KBM-7 (cell line): Measurements from ENCODE around the gene KRT81.

Source experiments
- DNase-seq: peaks from one replicate; pipeline ENCODE4 v3.0.0-alpha.2; 2015
- in situ Hi-C: fragments of 300-500 bp; cut with MboI; formaldehyde crosslinking; loops from 2 replicates; pipeline ENCODE4 v1.14.3; 2020; ENCODE audit warnings: low sequenced_read_pairs, low pct_unique_long_range_greater_than_20kb, mixed read lengths

KRT81 gene

DNA sequence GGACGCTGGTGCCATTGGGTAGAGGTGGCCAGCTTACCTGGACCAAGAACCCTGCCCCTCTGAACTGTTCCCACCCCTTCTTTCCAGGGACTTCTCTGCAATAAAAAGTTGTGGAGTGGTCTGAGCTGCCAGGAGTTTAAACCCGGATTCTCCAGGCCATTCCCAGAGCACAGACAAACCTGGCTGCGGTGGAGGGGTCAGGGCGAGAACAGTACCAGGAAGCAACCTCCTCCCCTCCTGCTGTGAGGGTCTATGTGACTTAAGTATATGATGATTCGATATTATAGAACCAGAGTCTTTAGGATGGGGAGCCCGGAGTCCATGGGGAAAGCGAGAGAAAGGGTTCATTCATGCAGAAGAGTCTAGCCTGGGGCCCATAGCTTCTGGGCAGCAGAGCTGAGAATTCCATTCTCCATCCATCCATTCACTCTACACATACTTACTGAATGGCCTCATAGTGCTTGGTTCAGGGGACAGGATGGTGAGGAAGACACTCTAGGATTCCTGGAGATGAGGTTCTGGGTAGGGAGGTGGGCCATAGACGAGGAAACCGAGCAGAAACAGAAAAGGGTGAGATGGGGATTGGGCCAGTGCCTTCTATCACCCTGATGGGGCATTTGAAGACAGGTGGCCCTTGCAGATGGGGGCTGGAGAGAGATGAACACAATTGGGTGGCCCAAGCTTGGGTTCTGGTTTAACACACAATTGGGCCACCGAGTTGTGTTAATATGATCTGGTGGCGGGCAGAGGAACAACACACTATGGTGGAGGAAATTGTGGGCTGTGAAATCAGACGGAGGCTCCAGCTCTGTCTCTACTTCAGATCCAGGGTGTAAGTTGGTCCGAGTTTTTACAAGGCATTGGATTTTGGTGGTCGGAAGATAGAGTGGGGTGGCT lies 11.7 kb downstream of the KRT81 start:
- in situ Hi-C loops = no loop called here
- DNase-seq = no peak

GRCh38 chr12:52278575-52279421 lies 12.5 kb downstream of the KRT81 start:
- in situ Hi-C loops = no loop called here
- peak; percentile 76 for DNase-seq

DNA sequence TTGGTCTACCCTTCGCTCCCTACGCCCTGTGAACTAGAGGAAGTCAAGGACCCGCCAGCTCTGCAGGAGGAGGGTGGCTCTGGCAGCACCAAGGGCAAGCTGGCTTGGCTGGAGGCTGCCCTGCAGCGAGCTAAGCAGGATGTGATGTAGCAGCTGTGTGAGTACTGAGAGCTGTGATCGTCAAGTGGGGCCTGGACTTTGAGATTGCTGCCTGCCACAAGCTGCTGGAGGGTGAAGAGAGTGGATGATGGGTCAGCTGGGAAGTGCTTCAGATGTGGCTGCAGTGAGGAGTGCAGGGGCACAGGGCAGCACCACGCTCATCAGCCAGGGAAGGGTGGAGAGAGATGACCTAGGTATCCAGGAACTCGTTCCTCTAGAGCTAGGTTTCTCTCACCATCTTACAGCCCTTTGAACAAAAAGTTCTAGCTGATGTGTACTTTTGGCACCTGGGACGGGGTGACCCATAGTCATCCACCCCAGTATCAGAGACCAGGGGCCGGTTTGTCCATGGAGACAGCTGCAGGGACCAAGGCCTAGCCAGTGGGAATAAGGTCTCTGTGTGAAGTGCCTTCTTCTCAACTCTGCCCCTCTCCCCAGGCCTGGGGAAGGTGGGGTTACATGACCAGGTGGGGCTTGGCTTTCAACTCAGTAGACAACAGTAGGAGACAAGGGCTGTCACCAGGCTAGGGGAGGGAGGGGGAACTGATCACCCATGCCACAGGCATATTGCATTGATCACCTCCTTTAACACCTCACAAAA lies 13.7 kb downstream of the KRT81 start:
- in situ Hi-C loops = no loop called here
- peak; percentile 15 for DNase-seq

DNA sequence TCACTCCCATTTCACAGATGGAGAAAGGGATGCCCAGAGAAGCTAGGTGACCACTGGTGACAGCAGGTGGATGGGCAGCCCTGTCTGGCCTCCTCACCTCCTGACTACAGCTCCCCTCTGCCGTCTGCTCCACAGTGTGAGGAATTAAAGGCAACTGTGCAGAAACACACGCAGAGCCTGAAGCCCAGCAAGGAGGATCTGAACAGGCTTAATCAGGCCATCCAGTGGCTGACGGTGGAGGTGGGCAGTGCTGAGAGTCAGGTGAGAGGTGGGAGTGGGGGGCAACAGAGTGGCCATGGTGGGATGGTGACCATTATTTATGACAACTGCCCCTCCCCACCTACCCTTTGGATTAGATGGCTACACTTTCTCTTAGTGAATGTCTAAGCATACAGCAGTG lies 15.6 kb downstream of the KRT81 start:
- DNase-seq = no peak
- in situ Hi-C loops = no loop called here

DNA sequence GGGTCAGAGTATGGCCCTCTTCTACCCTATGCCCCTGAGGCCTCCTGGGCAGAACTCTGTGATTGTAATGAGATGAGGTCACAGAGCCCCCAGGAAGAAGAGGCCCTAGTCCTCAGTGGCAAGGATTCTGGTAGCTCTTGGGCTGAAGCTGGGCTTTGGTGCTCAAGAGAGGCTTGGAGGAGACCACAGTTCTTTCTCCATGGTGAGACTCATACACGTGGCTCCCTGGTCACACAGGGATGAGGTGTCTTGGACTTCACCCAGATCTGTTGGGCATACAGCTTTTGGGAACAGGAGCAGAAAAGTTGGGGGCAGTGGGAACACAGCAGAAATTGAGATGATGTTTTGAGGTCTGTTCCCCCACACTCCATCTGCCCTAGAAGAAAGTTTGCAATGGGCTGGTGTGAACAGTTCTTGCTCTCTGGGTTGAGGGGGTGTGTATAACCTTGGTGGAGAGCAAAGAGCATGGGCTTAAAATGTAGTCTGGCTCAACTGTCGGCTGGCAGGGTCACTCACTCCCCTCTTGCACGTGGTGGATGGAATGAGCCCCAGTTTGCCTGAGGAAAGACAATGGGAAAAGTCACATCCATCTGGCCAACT lies 16.7 kb downstream of the KRT81 start, which contains the start of gene KRT86:
Gene KRT86, plus strand, starts transcription at position 125 of the 600 bp plus-strand sequence. CDS start 27,272 bp downstream, outside the sequence.
- in situ Hi-C loops = no loop called here

DNA sequence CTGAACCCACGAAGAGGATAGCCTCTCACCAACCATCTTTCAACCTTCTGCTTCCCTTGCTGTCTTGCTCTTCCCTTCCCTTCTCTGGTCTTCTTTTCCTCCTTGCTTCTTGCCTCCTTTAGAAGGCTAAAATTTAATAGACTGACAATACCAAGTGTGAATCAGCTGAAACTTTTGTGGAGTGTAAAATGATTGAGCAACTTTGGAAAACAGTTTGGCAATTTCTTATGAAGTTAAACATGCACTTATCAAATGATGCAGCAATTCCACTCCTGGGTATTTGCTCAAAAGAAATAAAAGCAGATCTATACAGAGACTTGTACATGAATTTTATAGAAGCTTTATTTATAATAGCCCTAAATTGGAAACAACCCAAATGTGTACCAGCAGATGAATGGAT lies 20.2 kb downstream of the KRT81 start:
- no peak for DNase-seq
- in situ Hi-C loops = no loop called here

More for the DNA sequence above, 16.7 kb downstream of the KRT81 start, which contains the start of gene KRT86:
- no peak for DNase-seq

- DNase-seq = no peak
- in situ Hi-C loops = no loop called here
Measured at GRCh38 chr12:52270541-52271070, 20.7 kb downstream of the KRT81 start.

GRCh38 chr12:52268212-52268611 lies 23.1 kb downstream of the KRT81 start:
- no peak for DNase-seq
- in situ Hi-C loops = no loop called here

GRCh38 chr12:52267699-52268098 lies 23.6 kb downstream of the KRT81 start:
- in situ Hi-C loops = no loop called here
- no peak for DNase-seq

- in situ Hi-C loops = no loop called here
- DNase-seq = no peak
Measured at GRCh38 chr12:52267266-52267665, 24.1 kb downstream of the KRT81 start.

GRCh38 chr12:52266514-52266913 lies 24.8 kb downstream of the KRT81 start:
- in situ Hi-C loops = no loop called here
- DNase-seq = no peak

DNA sequence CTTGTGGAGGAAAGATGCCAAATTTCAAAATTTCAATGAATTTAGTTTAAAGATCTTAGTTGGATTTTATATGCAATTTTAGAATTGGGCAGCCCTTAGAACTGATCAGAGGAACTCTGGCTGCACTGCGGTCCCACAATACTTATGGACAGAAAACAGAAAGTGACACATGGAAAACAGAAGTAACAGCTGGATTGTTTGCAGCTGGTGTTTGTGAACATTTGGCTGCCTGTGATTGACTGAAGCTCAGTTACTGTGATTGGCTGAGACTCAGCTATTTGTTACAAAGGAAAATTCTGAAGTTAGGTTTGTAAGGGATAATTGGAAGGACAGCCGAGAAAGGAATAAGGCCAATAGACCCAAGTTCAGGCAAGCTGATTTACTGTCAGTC lies 26.9 kb downstream of the KRT81 start:
- in situ Hi-C loops = no loop called here
- no peak for DNase-seq

DNA sequence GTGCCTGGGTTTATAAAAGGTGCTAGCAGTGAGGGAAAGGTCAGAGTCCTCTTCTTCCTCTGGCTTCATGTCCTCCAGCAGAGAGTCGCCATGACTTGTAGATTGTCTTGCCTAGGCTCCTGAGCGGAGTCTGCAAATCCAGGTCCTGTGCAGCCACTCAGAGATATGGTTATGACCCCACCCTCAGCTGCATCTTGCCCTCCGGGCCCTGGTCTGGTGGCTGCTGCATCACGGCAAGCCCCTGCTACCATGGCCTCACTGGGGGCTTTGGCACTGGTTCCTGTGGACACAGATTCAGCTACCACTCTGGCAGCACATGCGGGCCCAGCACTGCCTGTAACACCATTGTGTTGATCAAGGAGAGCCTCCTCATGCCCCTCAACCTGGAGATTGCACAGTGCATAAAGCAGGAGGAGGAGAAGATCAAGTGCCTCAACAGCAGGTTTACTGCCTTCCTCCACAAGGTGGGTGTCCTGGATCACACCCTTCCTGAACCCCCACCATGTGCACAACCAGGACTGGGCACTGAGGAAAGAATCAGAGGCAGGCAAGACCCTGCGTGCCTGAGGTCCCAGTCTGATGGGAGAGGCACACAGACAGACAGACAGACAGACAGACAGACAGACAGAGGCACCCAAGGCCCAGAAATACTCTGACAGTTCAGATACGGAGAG lies 27.4 kb downstream of the KRT81 start:
- DNase-seq = no peak
- in situ Hi-C loops = no loop called here

GRCh38 chr12:52262286-52262685 lies 29.0 kb downstream of the KRT81 start:
- no peak for DNase-seq

GRCh38 chr12:52261208-52261484 lies 30.2 kb downstream of the KRT81 start:
- no peak for DNase-seq
- in situ Hi-C loops = no loop called here

More at GRCh38 chr12:52262286-52262685, 29.0 kb downstream of the KRT81 start:
- in situ Hi-C loops = no loop called here

- in situ Hi-C loops = no loop called here
- peak; percentile 93 for DNase-seq
Measured at GRCh38 chr12:52260361-52261207, 30.8 kb downstream of the KRT81 start.

GRCh38 chr12:52259657-52260243 lies 31.6 kb downstream of the KRT81 start:
- in situ Hi-C loops = no loop called here
- peak; percentile 83 for DNase-seq
